ENCODE measurements around the gene NPTN.

Gene NPTN

GRCh38 chr15:73631915-73632669 is 1.1 kb downstream of the NPTN start:
- no peak for DNase-seq (ENCODE audit: low read depth in 2 of 2)

- DNase-seq (ENCODE audit: low read depth in 2 of 2), result no peak
Observed at GRCh38 chr15:73630921-73631362, 2.2 kb downstream of the NPTN start.

- DNase-seq (ENCODE audit: low read depth in 2 of 2), result no peak
Observed at GRCh38 chr15:73629798-73630429, 3.3 kb downstream of the NPTN start.

DNA sequence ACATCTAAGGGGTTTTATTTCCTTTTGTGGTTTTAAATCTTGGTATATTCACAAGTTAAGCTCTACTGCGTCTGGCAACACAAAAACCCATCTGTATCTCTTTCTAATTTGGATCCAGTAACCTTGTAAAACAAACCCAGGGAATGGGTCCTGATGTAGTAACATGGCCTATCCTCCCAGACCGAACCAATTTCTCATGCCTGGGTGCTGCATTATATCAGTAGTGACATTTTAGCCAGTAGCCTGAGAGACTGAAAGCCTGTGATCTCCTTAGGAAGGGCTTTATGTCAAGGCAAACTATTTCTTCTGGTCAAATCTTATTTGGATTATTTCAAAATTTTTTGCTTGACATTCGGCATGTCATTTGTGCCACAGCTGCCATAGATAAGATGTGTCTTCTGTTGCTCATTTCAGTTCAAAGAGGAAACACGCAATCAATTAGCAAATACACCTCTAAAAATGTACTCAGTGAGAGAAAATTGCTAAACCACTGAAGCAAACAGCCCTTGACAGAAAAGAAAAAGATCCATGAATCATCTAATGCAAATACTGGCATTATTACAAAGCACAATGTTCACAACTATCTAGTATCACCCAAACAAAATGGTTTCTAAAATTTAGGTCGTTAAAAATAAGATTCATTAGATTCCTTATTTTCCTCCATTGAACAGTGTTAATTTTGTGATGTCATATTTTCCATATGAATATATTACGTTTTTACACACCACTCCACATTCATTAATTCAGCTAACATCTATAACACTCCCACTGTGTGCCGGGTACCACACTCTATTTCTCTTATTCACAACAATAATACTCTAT is 4.0 kb downstream of the NPTN start:
- DNase-seq (ENCODE audit: low read depth in 2 of 2), result no peak

DNA sequence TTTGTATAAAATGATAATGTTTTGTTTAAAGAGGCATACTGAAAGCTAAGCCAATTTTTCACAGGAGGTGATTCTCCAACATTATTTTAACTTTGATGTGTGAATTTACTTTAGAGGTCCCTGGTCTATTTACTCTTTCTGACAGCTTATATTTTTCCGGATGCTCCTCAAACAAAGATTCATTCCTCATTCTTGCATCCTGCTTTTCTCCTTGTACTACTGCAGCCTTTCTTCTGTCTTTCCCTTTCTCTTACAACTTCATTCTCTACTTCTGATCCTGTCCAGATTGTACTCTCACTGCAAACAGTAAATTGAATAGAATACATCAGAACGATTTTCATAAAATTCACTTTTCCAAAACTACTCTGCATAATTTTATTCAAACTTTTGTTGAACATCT is 5.1 kb downstream of the NPTN start:
- no peak for DNase-seq (ENCODE audit: low read depth in 2 of 2)

- no peak for DNase-seq (ENCODE audit: low read depth in 2 of 2)
Observed at GRCh38 chr15:73626072-73626471, 7.1 kb downstream of the NPTN start.

DNA sequence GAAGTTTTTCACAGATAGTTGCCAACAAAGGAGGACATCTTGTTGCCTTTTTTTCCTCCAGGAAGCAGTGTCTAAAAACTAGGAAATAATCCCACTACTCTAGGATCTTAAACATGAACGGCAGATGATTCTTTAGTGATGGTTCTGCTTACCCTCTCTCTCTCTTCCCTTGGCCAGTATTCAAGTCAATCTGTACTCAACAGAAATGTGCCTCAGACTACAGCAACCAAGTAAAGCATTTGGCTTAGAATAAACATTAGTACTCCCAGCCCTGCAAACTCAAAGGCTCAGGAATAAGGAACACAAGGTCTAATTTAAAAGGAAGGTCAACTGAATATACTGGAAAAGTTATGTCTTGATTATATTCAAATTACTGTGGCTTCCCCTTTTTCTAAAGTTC is 8.7 kb downstream of the NPTN start:
- no peak for DNase-seq (ENCODE audit: low read depth in 2 of 2)

DNA sequence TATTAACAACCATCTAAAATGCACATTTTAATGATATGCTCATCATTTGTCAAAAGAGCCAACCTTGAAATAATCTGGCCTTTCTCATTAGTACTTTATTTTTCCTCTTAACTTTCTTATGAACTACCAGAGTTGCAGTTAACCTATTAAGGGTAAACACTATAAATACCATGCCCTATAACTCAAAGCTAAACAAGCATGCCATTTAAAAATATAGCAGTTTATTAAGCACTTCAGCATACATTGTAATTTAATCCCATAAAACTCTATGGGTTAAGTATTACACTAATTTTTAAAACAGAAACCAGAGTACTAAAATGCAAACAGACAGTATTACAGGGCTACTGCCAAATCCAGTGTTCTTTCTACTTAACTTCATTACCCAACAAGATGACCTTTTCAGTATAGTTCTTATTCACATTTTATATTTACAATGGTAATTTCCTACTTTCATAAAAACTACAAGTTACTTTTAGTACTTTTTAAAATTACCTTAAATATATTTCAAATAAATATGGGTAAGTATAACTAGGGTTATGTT is 11.8 kb downstream of the NPTN start:
- no peak for DNase-seq (ENCODE audit: low read depth in 2 of 2)

GRCh38 chr15:73620078-73620477 is 13.1 kb downstream of the NPTN start:
- no peak for DNase-seq (ENCODE audit: low read depth in 2 of 2)

GRCh38 chr15:73617913-73618312 is 15.3 kb downstream of the NPTN start:
- no peak for DNase-seq (ENCODE audit: low read depth in 2 of 2)

DNA sequence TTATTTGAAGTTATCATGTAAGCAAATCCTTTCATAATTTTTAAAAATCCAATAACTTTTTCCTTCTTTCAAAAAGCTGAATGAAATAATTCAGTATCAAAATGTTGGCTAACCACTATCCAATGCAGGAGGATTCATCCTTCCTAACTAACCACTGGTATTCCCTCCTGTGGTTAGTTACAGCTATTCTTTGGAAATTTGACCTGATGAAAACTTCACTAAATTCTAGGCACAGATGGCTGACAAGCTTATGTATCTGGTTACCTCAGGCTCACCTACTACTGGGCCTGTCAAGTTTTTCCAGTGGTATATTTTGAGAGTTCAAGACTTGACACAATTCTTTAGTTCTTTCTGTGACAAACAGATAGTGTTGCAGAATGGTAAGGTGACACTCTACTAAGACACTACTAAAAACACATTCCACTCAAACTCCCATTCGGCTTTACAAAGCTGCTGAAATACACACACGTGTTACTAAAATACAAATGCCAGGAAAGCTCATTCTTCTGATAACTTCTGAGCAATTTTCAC is 15.8 kb downstream of the NPTN start:
- no peak for DNase-seq (ENCODE audit: low read depth in 2 of 2)

DNA sequence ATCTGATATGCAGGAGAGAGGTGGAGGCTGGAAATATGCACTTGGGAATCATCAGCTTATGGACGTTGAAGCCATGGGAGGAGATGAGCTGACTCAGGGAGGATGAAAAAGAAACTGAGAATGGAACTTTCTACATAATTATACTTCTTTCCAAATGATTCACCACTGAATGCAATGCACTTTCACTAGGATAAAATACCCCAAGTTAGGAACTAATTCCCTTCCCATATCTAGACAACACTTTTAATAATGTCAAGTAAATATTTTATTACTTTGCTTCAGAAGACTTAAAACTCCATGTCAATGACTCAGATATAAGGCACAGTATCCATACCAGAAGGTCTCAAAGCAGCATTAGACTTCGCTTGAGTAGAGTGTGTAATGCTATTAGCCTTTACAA is 24.2 kb downstream of the NPTN start:
- DNase-seq (ENCODE audit: low read depth in 2 of 2), result no peak

DNA sequence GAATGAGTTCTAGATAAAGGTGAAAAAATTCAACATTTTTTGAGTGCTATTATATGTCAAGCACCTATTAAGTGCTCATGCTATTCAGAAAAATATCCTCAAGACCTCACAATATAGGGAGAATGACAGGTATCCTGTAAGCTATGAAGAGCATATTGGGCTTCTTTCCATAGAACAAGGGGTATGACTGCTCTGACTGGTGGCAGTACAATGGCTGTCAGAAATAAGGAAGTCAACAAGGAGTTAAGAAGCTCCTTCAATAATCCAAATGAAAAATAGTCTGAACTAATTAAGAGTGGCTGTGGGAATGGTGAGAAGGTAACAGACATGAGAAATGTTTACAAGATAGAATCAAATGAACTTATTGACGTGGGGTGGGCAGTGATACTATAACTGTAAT is 24.7 kb downstream of the NPTN start:
- no peak for DNase-seq (ENCODE audit: low read depth in 2 of 2)

GRCh38 chr15:73607843-73608242 is 25.3 kb downstream of the NPTN start:
- DNase-seq (ENCODE audit: low read depth in 2 of 2), result no peak

GRCh38 chr15:73607405-73607804 is 25.8 kb downstream of the NPTN start:
- DNase-seq (ENCODE audit: low read depth in 2 of 2), result no peak

GRCh38 chr15:73605759-73606436 is 27.3 kb downstream of the NPTN start:
- DNase-seq (ENCODE audit: low read depth in 2 of 2), result no peak

- DNase-seq (ENCODE audit: low read depth in 2 of 2), result no peak
Observed at GRCh38 chr15:73604477-73604876, 28.7 kb downstream of the NPTN start.

DNA sequence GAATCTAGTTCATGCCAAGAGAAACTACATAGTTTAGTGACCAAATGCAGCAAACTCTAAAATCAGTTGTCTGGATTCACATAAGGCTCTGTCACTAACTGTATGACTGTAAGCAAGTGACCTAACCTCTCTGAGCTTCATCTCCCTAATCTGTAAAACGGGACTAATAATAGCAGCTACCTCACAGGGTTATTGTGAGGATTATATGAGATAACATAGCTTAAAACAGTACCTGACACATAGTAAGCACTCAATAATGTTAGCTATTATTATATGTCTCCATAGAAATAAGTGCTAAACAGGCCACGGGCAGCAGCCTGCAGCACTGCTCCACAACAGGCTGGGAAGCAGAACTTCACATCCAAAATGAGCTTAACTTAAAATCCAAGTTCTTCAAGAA is 30.2 kb downstream of the NPTN start:
- DNase-seq (ENCODE audit: low read depth in 2 of 2), result no peak

DNA sequence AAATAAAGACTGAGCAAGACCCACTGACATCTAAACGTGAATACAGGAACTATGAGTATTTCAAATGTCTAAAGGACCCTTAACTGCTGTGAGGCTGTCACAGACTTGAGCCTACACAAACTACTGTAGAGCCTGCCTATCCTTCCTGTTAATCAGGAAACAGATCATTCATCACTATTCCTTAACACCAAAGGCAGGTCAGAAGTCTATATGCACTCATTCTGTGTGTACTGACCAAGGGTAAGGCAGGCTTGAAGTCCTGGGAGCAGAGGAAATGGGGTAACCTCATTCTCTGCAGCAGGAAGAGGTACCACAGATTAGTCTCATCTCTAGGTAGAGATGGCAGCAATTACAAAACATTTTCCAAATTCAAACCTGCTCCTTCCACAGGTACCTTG is 30.7 kb downstream of the NPTN start:
- no peak for DNase-seq (ENCODE audit: low read depth in 2 of 2)

DNA sequence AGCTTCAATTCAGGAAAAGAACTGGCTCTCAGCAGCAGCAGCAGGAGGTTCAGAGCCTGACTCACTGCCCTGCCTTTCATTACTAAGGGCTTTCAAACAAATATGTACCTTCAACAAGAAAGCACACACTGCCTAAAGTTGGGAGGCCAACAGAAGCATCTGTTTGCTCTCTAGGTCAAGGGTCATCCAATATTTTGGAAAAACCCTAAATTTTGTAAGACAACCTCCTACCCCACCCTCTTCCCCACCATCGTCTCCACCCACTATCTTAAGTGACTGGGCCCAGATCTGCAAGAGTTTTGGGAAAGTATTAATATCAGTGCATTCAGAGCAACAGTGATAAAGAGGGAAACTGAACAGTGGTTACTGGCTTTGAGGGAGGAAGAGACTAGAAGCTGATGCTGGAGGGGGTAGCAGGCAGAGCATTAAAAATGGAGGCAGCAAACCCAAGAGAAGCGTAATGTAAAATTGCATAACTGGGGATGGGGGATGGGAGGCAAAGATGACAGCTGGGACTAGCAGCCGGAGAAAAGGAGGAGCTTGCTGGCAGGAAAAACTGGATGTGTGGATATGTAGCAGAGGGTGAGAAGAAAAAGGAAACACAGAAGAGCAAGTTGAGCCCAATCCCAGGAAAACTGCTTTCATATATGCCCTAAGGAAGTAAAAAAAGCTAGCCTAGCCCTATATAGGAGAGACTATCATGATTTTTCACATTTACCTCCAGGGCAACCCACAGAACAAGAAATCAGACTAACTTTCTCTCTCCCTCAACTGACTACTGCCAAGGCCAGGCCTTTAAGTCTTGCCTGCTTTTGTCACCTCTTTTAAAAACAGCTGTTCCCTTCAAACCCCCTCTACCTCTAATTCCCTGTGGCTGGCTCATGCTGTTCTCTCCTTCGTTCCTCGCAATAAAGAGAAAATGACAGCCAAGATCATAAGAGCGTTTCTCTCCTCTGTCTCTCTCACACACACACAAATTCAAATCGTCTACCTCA is 31.4 kb downstream of the NPTN start:
- DNase-seq (ENCODE audit: low read depth in 2 of 2), result no peak

All from stimulated activated CD8-positive, alpha-beta memory T cell treated with anti-CD3 and anti-CD28 coated beads, Interleukin-15, amount 100 ng/mL, for 4 hours (primary cell).